CD14-positive monocyte (primary cell): ENCODE results near the gene CCDC110. TPM values are rescaled to one million over a fixed set of nuclear protein-coding genes. Genes with fewer than 3 reads are reported as not detected.

Experiments
- DNase-seq, 3 donors: peaks; one replicate each; pipeline ENCODE4 v3.0.0-alpha.2; 2011 to 2022
- H2AFZ ChIP-seq: 2 replicates; pipeline ENCODE4 v1.6.0; 2012; ENCODE audit warnings: mild to moderate bottlenecking, low read depth, low read length, inconsistent platforms; ENCODE audit not compliant: insufficient read depth, poor library complexity, severe bottlenecking
- H3K27ac ChIP-seq, 2 donors: 1 replicate in 1 of 2; 2 replicates in 1 of 2; pipeline ENCODE4 v1.5.1; 2012 to 2013; ENCODE audit warnings: low read length in 2 of 2, control low read depth in 1 of 2, inconsistent platforms in 1 of 2, low read depth in 1 of 2, mild to moderate bottlenecking in 1 of 2
- H3K27me3 ChIP-seq, 2 donors: one replicate each; pipeline versions ENCODE4 v1.6.0 to v1.6.1; 2011 to 2013; ENCODE audit warnings: low read length in 2 of 2; ENCODE audit not compliant: control insufficient read depth in 2 of 2, insufficient read depth in 2 of 2
- H3K36me3 ChIP-seq, 2 donors: replicated peaks in 1 of 2; 1 replicate in 1 of 2; 2 replicates in 1 of 2; pipeline versions ENCODE4 v1.5.1 to v1.6.1; 2012 to 2013; ENCODE audit warnings: low read length in 2 of 2, control low read depth in 1 of 2, inconsistent platforms in 1 of 2, mild to moderate bottlenecking in 1 of 2; ENCODE audit not compliant: insufficient read depth in 2 of 2, control insufficient read depth in 1 of 2
- H3K4me1 ChIP-seq, 2 donors: 1 replicate in 1 of 2; 2 replicates in 1 of 2; pipeline versions ENCODE4 v1.5.1 to v1.6.1; 2012 to 2013; ENCODE audit warnings: low read length in 2 of 2, control low read depth in 1 of 2, inconsistent platforms in 1 of 2, mild to moderate bottlenecking in 1 of 2, moderate library complexity in 1 of 2; ENCODE audit not compliant: insufficient read depth in 2 of 2, control insufficient read depth in 1 of 2
- H3K4me2 ChIP-seq: replicated peaks from 2 replicates; pipeline ENCODE3; 2012; ENCODE audit warnings: low read length, moderate library complexity, mild to moderate bottlenecking; ENCODE audit not compliant: poor library complexity, severe bottlenecking; ENCODE audit errors: extremely low read depth
- H3K4me3 ChIP-seq, 3 experiments: fragments of 200-600 bp in 1 of 3; sonication (generic) in 1 of 3; replicated peaks in 1 of 3; 1 replicate in 2 of 3; 2 replicates in 1 of 3; pipeline ENCODE4 v1.5.1; 2011 to 2013; ENCODE audit warnings: low read length in 3 of 3, mild to moderate bottlenecking in 3 of 3, control low read depth in 2 of 3, low read depth in 2 of 3, inconsistent platforms in 1 of 3, moderate library complexity in 1 of 3
- H3K79me2 ChIP-seq: 2 replicates; pipeline ENCODE4 v1.6.0; 2012; ENCODE audit warnings: mild to moderate bottlenecking, control low read depth, inconsistent platforms, low read length, moderate library complexity; ENCODE audit not compliant: insufficient read depth
- H3K9ac ChIP-seq: 2 replicates; pipeline ENCODE4 v1.6.0; 2017; ENCODE audit warnings: low read length, mild to moderate bottlenecking; ENCODE audit not compliant: insufficient read depth, poor library complexity, severe bottlenecking
- H3K9me3 ChIP-seq, 2 donors: replicated peaks in 1 of 2; 1 replicate in 1 of 2; 2 replicates in 1 of 2; pipeline versions ENCODE4 v1.5.1 to v1.6.1; 2012 to 2013; ENCODE audit warnings: low read length in 2 of 2, control low read depth in 1 of 2; ENCODE audit not compliant: control insufficient read depth in 1 of 2, insufficient read depth in 1 of 2
- H4K20me1 ChIP-seq: 2 replicates; pipeline ENCODE4 v1.6.0; 2012; ENCODE audit warnings: mild to moderate bottlenecking, low read length, control low read depth, moderate library complexity; ENCODE audit not compliant: insufficient read depth
- H3K27ac Mint-ChIP-seq, 7 donors: one replicate each; pipeline ENCODE4 v1.8.0; 2020; ENCODE audit warnings: mild to moderate bottlenecking in 7 of 7, mixed read lengths in 7 of 7, moderate library complexity in 6 of 7, inconsistent platforms in 2 of 7
- H3K27me3 Mint-ChIP-seq, 3 donors: one replicate each; pipeline ENCODE4 v1.8.0; 2021 to 2022; ENCODE audit warnings: low read depth in 3 of 3, mild to moderate bottlenecking in 3 of 3, mixed read lengths in 3 of 3, moderate library complexity in 3 of 3, inconsistent platforms in 1 of 3
- H3K36me3 Mint-ChIP-seq, 2 donors: one replicate each; pipeline ENCODE4 v1.8.0; 2020; ENCODE audit warnings: mixed read lengths in 2 of 2, inconsistent platforms in 1 of 2, mild to moderate bottlenecking in 1 of 2
- H3K4me1 Mint-ChIP-seq: one replicate; pipeline ENCODE4 v1.8.0; 2020; ENCODE audit warnings: mild to moderate bottlenecking, mixed read lengths
- H3K4me3 Mint-ChIP-seq, 2 donors: one replicate each; pipeline ENCODE4 v1.8.0; 2020; ENCODE audit warnings: mild to moderate bottlenecking in 2 of 2, mixed read lengths in 2 of 2, moderate library complexity in 1 of 2
- H3K9me3 Mint-ChIP-seq, 7 donors: one replicate each; pipeline ENCODE4 v1.8.0; 2020 to 2022; ENCODE audit warnings: mixed read lengths in 7 of 7, mild to moderate bottlenecking in 6 of 7, moderate library complexity in 6 of 7, inconsistent platforms in 2 of 7
- CTCF ChIP-seq: fragments of 200-600 bp; IDR thresholded peaks from one replicate; pipeline ENCODE4 v1.8.0; 2022; ENCODE audit warnings: antibody characterized with exemption, mild to moderate bottlenecking
- WGBS: methylation state at CpG from one replicate; pipeline ENCODE4 v1.1.5; 2013; ENCODE audit warnings: missing lambda C conversion rate; ENCODE audit not compliant: insufficient coverage; 5-methylcytosine and 5-hydroxymethylcytosine counted together
- intact Hi-C, 2 donors: fragments of 100-400 bp; cut with micrococcal nuclease; formaldehyde crosslinking; loops; one replicate each; pipeline versions ENCODE4 v1.15.0 to v1.15.1; 2023
- polyA plus RNA-seq, 3 donors: library from polyadenylated mRNA; depleted of rRNA in 1 of 3; unstranded in 2 of 3; stranded (reverse) in 1 of 3; fragments of 300-500 nt in 2 of 3; fragments of >200 nt in 1 of 3; fragmentation: Illumina TruSeq in 2 of 3; gene quantifications; 1 replicate in 2 of 3; 2 replicates in 1 of 3; pipeline ENCODE4 v1.2.3, GENCODE V29; 2012 to 2021

CCDC110 gene
- polyA plus RNA-seq, 3 donors = not detected

- Mint-ChIP-seq H3K27ac (no peak overlapping the region), H3K4me3 (no peak overlapping the region), H3K9me3 (no peaks in the 10 kb centered on the region), H3K27me3 (peaks cover 3 to 8% (median 4%) of the 10 kb centered on the region in 3 donors), H3K36me3 (no peaks in the 10 kb centered on the region), H3K4me1 (no peaks in the 10 kb centered on the region)
- no peak overlapping the region for H3K9ac ChIP-seq
- no peaks in the 10 kb centered on the region for H3K4me1 ChIP-seq
- DNase-seq = no peak
- H3K79me2 ChIP-seq = no peaks in the 10 kb centered on the region
- no peaks in the 10 kb centered on the region for H4K20me1 ChIP-seq
- no peak overlapping the region for H3K4me2 ChIP-seq
- H3K27ac ChIP-seq = no peak overlapping the region
- no peaks in the 10 kb centered on the region for H3K9me3 ChIP-seq
- H3K27me3 ChIP-seq = peaks cover 16 to 19% of the 10 kb centered on the region in 2 donors
- 67% methylated on average over 1 of the region's 2 CpGs for WGBS
- no peak overlapping the region for H2AFZ ChIP-seq
- no peaks in the 10 kb centered on the region for H3K36me3 ChIP-seq
- no peak for TF ChIP-seq CTCF
- intact Hi-C loops = no loop called here
- no peak overlapping the region for H3K4me3 ChIP-seq
Measured at GRCh38 chr4:185441479-185441878, 30.1 kb downstream of the CCDC110 start.

GRCh38 chr4:185437809-185438208 lies 33.7 kb downstream of the CCDC110 start:
- Histone ChIP-seq H2AFZ (no peak overlapping the region), H3K9ac (no peak overlapping the region), H3K36me3 (no peaks in the 10 kb centered on the region), H3K4me1 (no peaks in the 10 kb centered on the region), H4K20me1 (no peaks in the 10 kb centered on the region), H3K4me2 (no peak overlapping the region), H3K9me3 (no peaks in the 10 kb centered on the region), H3K4me3 (no peak overlapping the region), H3K27me3 (peaks cover 16 to 22% of the 10 kb centered on the region in 2 donors), H3K27ac (no peak overlapping the region), H3K79me2 (no peaks in the 10 kb centered on the region)
- intact Hi-C loops = no loop called here
- no peak for TF ChIP-seq CTCF
- no peak for DNase-seq
- no peaks in the 10 kb centered on the region for H3K36me3 Mint-ChIP-seq
- H3K4me1 Mint-ChIP-seq = no peaks in the 10 kb centered on the region
- H3K27me3 Mint-ChIP-seq = peaks cover 9 to 15% (median 13%) of the 10 kb centered on the region in 3 donors
- H3K4me3 Mint-ChIP-seq = no peak overlapping the region
- H3K9me3 Mint-ChIP-seq = peaks cover 0 to 3% (median 0%) of the 10 kb centered on the region in 7 donors
- H3K27ac Mint-ChIP-seq = no peak overlapping the region
